H9 (cell line): Measurements from ENCODE around the gene DAB1. TPM values are rescaled to one million over a fixed set of nuclear protein-coding genes. Genes with fewer than 3 reads are reported as not detected.

ENCODE experiments used
- DNase-seq: peaks from one replicate; pipeline ENCODE4 v3.0.0-alpha.2; 2017
- H2AFZ ChIP-seq: one replicate; pipeline ENCODE4 v1.6.1; 2013; ENCODE audit warnings: mild to moderate bottlenecking, low read length, control low read depth, moderate library complexity
- H2AK5ac ChIP-seq: 2 replicates; pipeline ENCODE4 v1.6.1; 2013; ENCODE audit warnings: low read length, control low read depth, mixed read lengths; ENCODE audit not compliant: insufficient read length
- H2BK120ac ChIP-seq: one replicate; pipeline ENCODE4 v1.6.1; 2013; ENCODE audit warnings: low read depth, mild to moderate bottlenecking, low read length, control low read depth, inconsistent platforms; ENCODE audit not compliant: poor library complexity, severe bottlenecking
- H2BK12ac ChIP-seq: 2 replicates; pipeline ENCODE4 v1.6.1; 2013; ENCODE audit warnings: low read length, control low read depth, mixed read lengths, low read depth; ENCODE audit not compliant: insufficient read length
- H2BK15ac ChIP-seq: 2 replicates; pipeline ENCODE4 v1.6.1; 2013; ENCODE audit warnings: low read depth, low read length, control low read depth
- H2BK20ac ChIP-seq: one replicate; pipeline ENCODE4 v1.6.1; 2013; ENCODE audit warnings: low read depth, mild to moderate bottlenecking, low read length, control low read depth, inconsistent platforms; ENCODE audit not compliant: poor library complexity, severe bottlenecking
- H2BK5ac ChIP-seq: 2 replicates; pipeline ENCODE4 v1.6.1; 2013; ENCODE audit warnings: low read length, control low read depth, mixed read lengths; ENCODE audit not compliant: insufficient read length
- H3K14ac ChIP-seq: 2 replicates; pipeline ENCODE4 v1.6.1; 2013; ENCODE audit warnings: low read length, control low read depth; ENCODE audit not compliant: insufficient read depth
- H3K18ac ChIP-seq: 2 replicates; pipeline ENCODE4 v1.6.1; 2013; ENCODE audit warnings: low read depth, mild to moderate bottlenecking, mixed read lengths, low read length, control low read depth; ENCODE audit not compliant: insufficient read length
- H3K23ac ChIP-seq: 2 replicates; pipeline ENCODE4 v1.6.1; 2013; ENCODE audit warnings: low read length, control low read depth, mixed read lengths, low read depth; ENCODE audit not compliant: insufficient read length
- H3K23me2 ChIP-seq: 2 replicates; pipeline ENCODE4 v1.6.1; 2013; ENCODE audit warnings: low read depth, mild to moderate bottlenecking, mixed read lengths, low read length, control low read depth; ENCODE audit not compliant: insufficient read length, poor library complexity, severe bottlenecking
- H3K27ac ChIP-seq: 2 replicates; pipeline ENCODE4 v1.5.1; 2013; ENCODE audit warnings: low read length, control low read depth, mixed read lengths, low read depth; ENCODE audit not compliant: insufficient read length
- H3K27me3 ChIP-seq: 2 replicates; pipeline ENCODE4 v1.6.1; 2013; ENCODE audit warnings: low read length, control low read depth, inconsistent platforms; ENCODE audit not compliant: insufficient read depth
- H3K4ac ChIP-seq: 2 replicates; pipeline ENCODE4 v1.6.1; 2013; ENCODE audit warnings: low read depth, mild to moderate bottlenecking, control low read depth, inconsistent platforms, low read length, moderate library complexity
- H3K4me1 ChIP-seq: 2 replicates; pipeline ENCODE4 v1.6.1; 2013; ENCODE audit warnings: low read length, control low read depth, inconsistent platforms; ENCODE audit not compliant: insufficient read depth
- H3K4me2 ChIP-seq: 2 replicates; pipeline ENCODE4 v1.6.1; 2013; ENCODE audit warnings: low read length, control low read depth, mixed read lengths; ENCODE audit not compliant: insufficient read length, insufficient read depth
- H3K56ac ChIP-seq: 2 replicates; pipeline ENCODE4 v1.6.1; 2013; ENCODE audit warnings: low read depth, mild to moderate bottlenecking, mixed read lengths, low read length, control low read depth; ENCODE audit not compliant: insufficient read length
- H3K79me1 ChIP-seq: 2 replicates; pipeline ENCODE4 v1.6.1; 2013; ENCODE audit warnings: low read depth, mild to moderate bottlenecking, moderate library complexity, low read length, control low read depth, inconsistent platforms; ENCODE audit not compliant: insufficient read depth, poor library complexity, severe bottlenecking
- H3K79me2 ChIP-seq: 2 replicates; pipeline ENCODE4 v1.6.1; 2013; ENCODE audit warnings: low read length, control low read depth, inconsistent platforms; ENCODE audit not compliant: insufficient read depth
- H3K9ac ChIP-seq: 2 replicates; pipeline ENCODE4 v1.6.1; 2013; ENCODE audit warnings: low read length, control low read depth, mixed read lengths; ENCODE audit not compliant: insufficient read length; ENCODE audit errors: extremely low read depth
- H3K9me3 ChIP-seq: one replicate; pipeline ENCODE4 v1.6.1; 2013; ENCODE audit warnings: low read depth, low read length, inconsistent platforms; ENCODE audit not compliant: control insufficient read depth
- H3T11ph ChIP-seq: one replicate; pipeline ENCODE4 v1.6.1; 2013; ENCODE audit warnings: mild to moderate bottlenecking, low read length, control low read depth, inconsistent platforms
- H4K20me1 ChIP-seq: one replicate; pipeline ENCODE4 v1.6.1; 2013; ENCODE audit not compliant: control insufficient read depth, insufficient read length, insufficient read depth
- H4K5ac ChIP-seq: 2 replicates; pipeline ENCODE4 v1.6.1; 2013; ENCODE audit warnings: low read depth, mild to moderate bottlenecking, mixed read lengths, low read length, control low read depth; ENCODE audit not compliant: insufficient read length
- H4K8ac ChIP-seq: replicated peaks from 2 replicates; pipeline ENCODE4 v1.6.1; 2013; ENCODE audit warnings: low read length, control low read depth, mixed read lengths, low read depth; ENCODE audit not compliant: insufficient read length
- H4K91ac ChIP-seq: 2 replicates; pipeline ENCODE4 v1.6.1; 2013; ENCODE audit warnings: low read depth, mild to moderate bottlenecking, moderate library complexity, mixed read lengths, low read length, control low read depth; ENCODE audit not compliant: insufficient read length
- H3K27ac Mint-ChIP-seq, 3 experiments: 2 replicates in 2 of 3; 3 replicates in 1 of 3; pipeline ENCODE4 v1.8.0; 2020 to 2021; ENCODE audit warnings: mixed read lengths in 3 of 3, mild to moderate bottlenecking in 1 of 3, moderate library complexity in 1 of 3
- H3K27me3 Mint-ChIP-seq: 2 replicates; pipeline ENCODE4 v1.8.0; 2021; ENCODE audit warnings: low read depth, mild to moderate bottlenecking, moderate library complexity, mixed read lengths
- H3K36me3 Mint-ChIP-seq, 3 experiments: 2 replicates in 2 of 3; 3 replicates in 1 of 3; pipeline ENCODE4 v1.8.0; 2020 to 2021; ENCODE audit warnings: low read depth in 3 of 3, mixed read lengths in 3 of 3; ENCODE audit not compliant: insufficient read depth in 1 of 3
- H3K4me1 Mint-ChIP-seq, 2 experiments: 2 replicates each; pipeline ENCODE4 v1.8.0; 2020; ENCODE audit warnings: mixed read lengths in 2 of 2
- H3K4me3 Mint-ChIP-seq, 2 experiments: 2 replicates in 1 of 2; 3 replicates in 1 of 2; pipeline ENCODE4 v1.8.0; 2020 to 2021; ENCODE audit warnings: mild to moderate bottlenecking in 2 of 2, mixed read lengths in 2 of 2, moderate library complexity in 1 of 2
- H3K9me3 Mint-ChIP-seq, 2 experiments: 2 replicates in 1 of 2; 3 replicates in 1 of 2; pipeline ENCODE4 v1.8.0; 2020; ENCODE audit warnings: mild to moderate bottlenecking in 2 of 2, mixed read lengths in 2 of 2, moderate library complexity in 1 of 2
- WGBS: extraction: QIAGEN DNeasy Blood & Tissue Kit; methylation state at CpG from one replicate; pipeline ENCODE4 v1.1.7; 2013; ENCODE audit warnings: missing lambda C conversion rate, low lambda C conversion rate, mixed read lengths; ENCODE audit not compliant: insufficient read length; ENCODE audit errors: extremely low coverage; 5-methylcytosine and 5-hydroxymethylcytosine counted together
- total RNA-seq: library from RNA; stranded (reverse); gene quantifications from 2 replicates; pipeline ENCODE4 v1.2.1, GENCODE V29; 2021
- TF ChIP-seq, protein P1 (sequence below): fragments of 200-600 bp; sonication (generic); conservative IDR thresholded peaks from 3 replicates; pipeline ENCODE4 v1.8.0; 2021; ENCODE audit warnings: antibody characterized with exemption, mild to moderate bottlenecking

The DAB1 gene
- total RNA-seq, 1 experiment from 2014 or later = 9.3 TPM

GRCh38 chr1:57311411-57311810 is 112.4 kb downstream of the DAB1 start:
- DNase-seq = no peak
- H2BK12ac ChIP-seq = no peak overlapping the region
- Mint-ChIP-seq H3K27me3 (no peaks in the 10 kb centered on the region; the same call in 1 of the 2 replicates), H3K36me3 (no peaks in the 10 kb centered on the region), H3K9me3 (no peaks in the 10 kb centered on the region), H3K27ac (no peak overlapping the region), H3K4me3 (no peak overlapping the region), H3K4me1 (peaks cover 0 to 8% of the 10 kb centered on the region in 2 experiments; a peak in 2 of 4 replicates)
- TF ChIP-seq, protein P1, sequence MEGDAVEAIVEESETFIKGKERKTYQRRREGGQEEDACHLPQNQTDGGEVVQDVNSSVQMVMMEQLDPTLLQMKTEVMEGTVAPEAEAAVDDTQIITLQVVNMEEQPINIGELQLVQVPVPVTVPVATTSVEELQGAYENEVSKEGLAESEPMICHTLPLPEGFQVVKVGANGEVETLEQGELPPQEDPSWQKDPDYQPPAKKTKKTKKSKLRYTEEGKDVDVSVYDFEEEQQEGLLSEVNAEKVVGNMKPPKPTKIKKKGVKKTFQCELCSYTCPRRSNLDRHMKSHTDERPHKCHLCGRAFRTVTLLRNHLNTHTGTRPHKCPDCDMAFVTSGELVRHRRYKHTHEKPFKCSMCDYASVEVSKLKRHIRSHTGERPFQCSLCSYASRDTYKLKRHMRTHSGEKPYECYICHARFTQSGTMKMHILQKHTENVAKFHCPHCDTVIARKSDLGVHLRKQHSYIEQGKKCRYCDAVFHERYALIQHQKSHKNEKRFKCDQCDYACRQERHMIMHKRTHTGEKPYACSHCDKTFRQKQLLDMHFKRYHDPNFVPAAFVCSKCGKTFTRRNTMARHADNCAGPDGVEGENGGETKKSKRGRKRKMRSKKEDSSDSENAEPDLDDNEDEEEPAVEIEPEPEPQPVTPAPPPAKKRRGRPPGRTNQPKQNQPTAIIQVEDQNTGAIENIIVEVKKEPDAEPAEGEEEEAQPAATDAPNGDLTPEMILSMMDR = no peak
- no peak overlapping the region for H2BK15ac ChIP-seq
- H3K9me3 ChIP-seq = no peaks in the 10 kb centered on the region
- WGBS = no CpG with 5 or more reads among the region's 1 CpG
- H3K4ac ChIP-seq = no peak overlapping the region
- no peaks in the 10 kb centered on the region for H3K4me1 ChIP-seq
- no peak overlapping the region for H3K4me2 ChIP-seq
- H3K79me1 ChIP-seq = no peaks in the 10 kb centered on the region
- H3K27ac ChIP-seq = no peak overlapping the region
- no peak overlapping the region for H3K23ac ChIP-seq
- H3K23me2 ChIP-seq = no peaks in the 10 kb centered on the region
- no peak overlapping the region for H3K56ac ChIP-seq
- no peaks in the 10 kb centered on the region for H3K79me2 ChIP-seq
- H4K20me1 ChIP-seq = no peaks in the 10 kb centered on the region
- no peak overlapping the region for H2AFZ ChIP-seq
- H4K5ac ChIP-seq = no peak overlapping the region
- H4K91ac ChIP-seq = no peak overlapping the region
- H4K8ac ChIP-seq = no peak overlapping the region
- no peak overlapping the region for H3K9ac ChIP-seq
- no peak overlapping the region for H2BK120ac ChIP-seq
- H2BK20ac ChIP-seq = no peak overlapping the region
- no peak overlapping the region for H3K18ac ChIP-seq
- no peak overlapping the region for H2BK5ac ChIP-seq
- no peaks in the 10 kb centered on the region for H3K27me3 ChIP-seq
- H3T11ph ChIP-seq = no peak overlapping the region
- H3K14ac ChIP-seq = no peak overlapping the region
- H2AK5ac ChIP-seq = no peak overlapping the region
